H9 (cell line): ENCODE measurements around the gene CSF1. TPM values are rescaled to one million over a fixed set of nuclear protein-coding genes. Genes with fewer than 3 reads are reported as not detected.

Source experiments
- DNase-seq: peaks from one replicate; pipeline ENCODE4 v3.0.0-alpha.2; 2017
- H2AFZ ChIP-seq: one replicate; pipeline ENCODE4 v1.6.1; 2013; ENCODE audit warnings: mild to moderate bottlenecking, low read length, control low read depth, moderate library complexity
- H2AK5ac ChIP-seq: 2 replicates; pipeline ENCODE4 v1.6.1; 2013; ENCODE audit warnings: low read length, control low read depth, mixed read lengths; ENCODE audit not compliant: insufficient read length
- H2BK120ac ChIP-seq: one replicate; pipeline ENCODE4 v1.6.1; 2013; ENCODE audit warnings: low read depth, mild to moderate bottlenecking, low read length, control low read depth, inconsistent platforms; ENCODE audit not compliant: poor library complexity, severe bottlenecking
- H2BK12ac ChIP-seq: 2 replicates; pipeline ENCODE4 v1.6.1; 2013; ENCODE audit warnings: low read length, control low read depth, mixed read lengths, low read depth; ENCODE audit not compliant: insufficient read length
- H2BK15ac ChIP-seq: 2 replicates; pipeline ENCODE4 v1.6.1; 2013; ENCODE audit warnings: low read depth, low read length, control low read depth
- H2BK20ac ChIP-seq: one replicate; pipeline ENCODE4 v1.6.1; 2013; ENCODE audit warnings: low read depth, mild to moderate bottlenecking, low read length, control low read depth, inconsistent platforms; ENCODE audit not compliant: poor library complexity, severe bottlenecking
- H2BK5ac ChIP-seq: 2 replicates; pipeline ENCODE4 v1.6.1; 2013; ENCODE audit warnings: low read length, control low read depth, mixed read lengths; ENCODE audit not compliant: insufficient read length
- H3K14ac ChIP-seq: 2 replicates; pipeline ENCODE4 v1.6.1; 2013; ENCODE audit warnings: low read length, control low read depth; ENCODE audit not compliant: insufficient read depth
- H3K18ac ChIP-seq: 2 replicates; pipeline ENCODE4 v1.6.1; 2013; ENCODE audit warnings: low read depth, mild to moderate bottlenecking, mixed read lengths, low read length, control low read depth; ENCODE audit not compliant: insufficient read length
- H3K23ac ChIP-seq: 2 replicates; pipeline ENCODE4 v1.6.1; 2013; ENCODE audit warnings: low read length, control low read depth, mixed read lengths, low read depth; ENCODE audit not compliant: insufficient read length
- H3K23me2 ChIP-seq: 2 replicates; pipeline ENCODE4 v1.6.1; 2013; ENCODE audit warnings: low read depth, mild to moderate bottlenecking, mixed read lengths, low read length, control low read depth; ENCODE audit not compliant: insufficient read length, poor library complexity, severe bottlenecking
- H3K27ac ChIP-seq: 2 replicates; pipeline ENCODE4 v1.5.1; 2013; ENCODE audit warnings: low read length, control low read depth, mixed read lengths, low read depth; ENCODE audit not compliant: insufficient read length
- H3K27me3 ChIP-seq: 2 replicates; pipeline ENCODE4 v1.6.1; 2013; ENCODE audit warnings: low read length, control low read depth, inconsistent platforms; ENCODE audit not compliant: insufficient read depth
- H3K4ac ChIP-seq: 2 replicates; pipeline ENCODE4 v1.6.1; 2013; ENCODE audit warnings: low read depth, mild to moderate bottlenecking, control low read depth, inconsistent platforms, low read length, moderate library complexity
- H3K4me1 ChIP-seq: 2 replicates; pipeline ENCODE4 v1.6.1; 2013; ENCODE audit warnings: low read length, control low read depth, inconsistent platforms; ENCODE audit not compliant: insufficient read depth
- H3K4me2 ChIP-seq: 2 replicates; pipeline ENCODE4 v1.6.1; 2013; ENCODE audit warnings: low read length, control low read depth, mixed read lengths; ENCODE audit not compliant: insufficient read length, insufficient read depth
- H3K56ac ChIP-seq: 2 replicates; pipeline ENCODE4 v1.6.1; 2013; ENCODE audit warnings: low read depth, mild to moderate bottlenecking, mixed read lengths, low read length, control low read depth; ENCODE audit not compliant: insufficient read length
- H3K79me1 ChIP-seq: 2 replicates; pipeline ENCODE4 v1.6.1; 2013; ENCODE audit warnings: low read depth, mild to moderate bottlenecking, moderate library complexity, low read length, control low read depth, inconsistent platforms; ENCODE audit not compliant: insufficient read depth, poor library complexity, severe bottlenecking
- H3K79me2 ChIP-seq: 2 replicates; pipeline ENCODE4 v1.6.1; 2013; ENCODE audit warnings: low read length, control low read depth, inconsistent platforms; ENCODE audit not compliant: insufficient read depth
- H3K9ac ChIP-seq: 2 replicates; pipeline ENCODE4 v1.6.1; 2013; ENCODE audit warnings: low read length, control low read depth, mixed read lengths; ENCODE audit not compliant: insufficient read length; ENCODE audit errors: extremely low read depth
- H3K9me3 ChIP-seq: one replicate; pipeline ENCODE4 v1.6.1; 2013; ENCODE audit warnings: low read depth, low read length, inconsistent platforms; ENCODE audit not compliant: control insufficient read depth
- H3T11ph ChIP-seq: one replicate; pipeline ENCODE4 v1.6.1; 2013; ENCODE audit warnings: mild to moderate bottlenecking, low read length, control low read depth, inconsistent platforms
- H4K20me1 ChIP-seq: one replicate; pipeline ENCODE4 v1.6.1; 2013; ENCODE audit not compliant: control insufficient read depth, insufficient read length, insufficient read depth
- H4K5ac ChIP-seq: 2 replicates; pipeline ENCODE4 v1.6.1; 2013; ENCODE audit warnings: low read depth, mild to moderate bottlenecking, mixed read lengths, low read length, control low read depth; ENCODE audit not compliant: insufficient read length
- H4K8ac ChIP-seq: replicated peaks from 2 replicates; pipeline ENCODE4 v1.6.1; 2013; ENCODE audit warnings: low read length, control low read depth, mixed read lengths, low read depth; ENCODE audit not compliant: insufficient read length
- H4K91ac ChIP-seq: 2 replicates; pipeline ENCODE4 v1.6.1; 2013; ENCODE audit warnings: low read depth, mild to moderate bottlenecking, moderate library complexity, mixed read lengths, low read length, control low read depth; ENCODE audit not compliant: insufficient read length
- H3K27ac Mint-ChIP-seq, 3 experiments: 2 replicates in 2 of 3; 3 replicates in 1 of 3; pipeline ENCODE4 v1.8.0; 2020 to 2021; ENCODE audit warnings: mixed read lengths in 3 of 3, mild to moderate bottlenecking in 1 of 3, moderate library complexity in 1 of 3
- H3K27me3 Mint-ChIP-seq: 2 replicates; pipeline ENCODE4 v1.8.0; 2021; ENCODE audit warnings: low read depth, mild to moderate bottlenecking, moderate library complexity, mixed read lengths
- H3K36me3 Mint-ChIP-seq, 3 experiments: 2 replicates in 2 of 3; 3 replicates in 1 of 3; pipeline ENCODE4 v1.8.0; 2020 to 2021; ENCODE audit warnings: low read depth in 3 of 3, mixed read lengths in 3 of 3; ENCODE audit not compliant: insufficient read depth in 1 of 3
- H3K4me1 Mint-ChIP-seq, 2 experiments: 2 replicates each; pipeline ENCODE4 v1.8.0; 2020; ENCODE audit warnings: mixed read lengths in 2 of 2
- H3K4me3 Mint-ChIP-seq, 2 experiments: 2 replicates in 1 of 2; 3 replicates in 1 of 2; pipeline ENCODE4 v1.8.0; 2020 to 2021; ENCODE audit warnings: mild to moderate bottlenecking in 2 of 2, mixed read lengths in 2 of 2, moderate library complexity in 1 of 2
- H3K9me3 Mint-ChIP-seq, 2 experiments: 2 replicates in 1 of 2; 3 replicates in 1 of 2; pipeline ENCODE4 v1.8.0; 2020; ENCODE audit warnings: mild to moderate bottlenecking in 2 of 2, mixed read lengths in 2 of 2, moderate library complexity in 1 of 2
- WGBS: extraction: QIAGEN DNeasy Blood & Tissue Kit; methylation state at CpG from one replicate; pipeline ENCODE4 v1.1.7; 2013; ENCODE audit warnings: missing lambda C conversion rate, low lambda C conversion rate, mixed read lengths; ENCODE audit not compliant: insufficient read length; ENCODE audit errors: extremely low coverage; 5-methylcytosine and 5-hydroxymethylcytosine counted together
- total RNA-seq: library from RNA; stranded (reverse); gene quantifications from 2 replicates; pipeline ENCODE4 v1.2.1, GENCODE V29; 2021
- TF ChIP-seq, protein P1 (sequence below): fragments of 200-600 bp; sonication (generic); conservative IDR thresholded peaks from 3 replicates; pipeline ENCODE4 v1.8.0; 2021; ENCODE audit warnings: antibody characterized with exemption, mild to moderate bottlenecking

Gene CSF1
- total RNA-seq, 1 experiment from 2014 or later, result 2.3 TPM

DNA sequence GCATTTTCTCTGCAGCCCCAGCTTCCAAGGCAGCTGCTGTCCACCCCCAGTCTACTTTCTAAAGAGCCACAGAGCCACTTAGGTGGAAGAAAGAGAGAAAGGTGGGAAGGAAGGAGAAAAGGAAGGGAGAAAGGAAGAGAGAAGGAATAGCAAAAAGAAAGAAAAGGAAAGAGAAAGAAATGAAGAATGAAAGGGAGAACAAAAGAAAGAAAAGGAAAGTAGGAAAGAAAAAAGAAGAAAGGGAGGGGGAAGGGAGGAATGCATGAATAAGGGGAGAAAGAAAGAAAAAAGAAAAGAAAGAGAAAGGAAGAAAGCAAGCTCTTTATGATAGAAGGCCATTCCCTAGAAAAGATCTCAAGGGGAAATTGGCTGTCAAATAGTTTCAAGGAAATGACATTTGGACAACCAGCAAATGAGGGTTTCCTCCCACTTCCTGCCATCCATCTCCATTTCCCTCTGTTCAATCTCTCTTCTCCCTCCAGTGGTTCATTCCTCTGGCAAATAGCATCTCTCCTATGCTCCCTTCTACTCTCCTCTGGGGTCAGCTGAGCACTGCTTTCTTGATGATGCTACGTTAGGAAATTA lies 3.4 kb upstream of the CSF1 start:
- Mint-ChIP-seq H3K9me3 (no peaks in the 10 kb centered on the region), H3K4me3 (no peak overlapping the region), H3K4me1 (peaks cover 33 to 40% of the 10 kb centered on the region in 2 experiments), H3K27me3 (peaks cover 56% of the 10 kb centered on the region), H3K36me3 (no peaks in the 10 kb centered on the region; a peak in 1 of 7 replicates), H3K27ac (no peak overlapping the region)
- H3K14ac ChIP-seq, result no peak overlapping the region
- H2BK20ac ChIP-seq, result no peak overlapping the region
- H3K4me1 ChIP-seq, result no peaks in the 10 kb centered on the region
- no peak overlapping the region for H4K91ac ChIP-seq
- H3T11ph ChIP-seq, result no peak overlapping the region
- DNase-seq, result no peak
- no CpG with 5 or more reads among the region's 1 CpG for WGBS
- no peak overlapping the region for H4K8ac ChIP-seq
- H3K4me2 ChIP-seq, result no peak overlapping the region
- peaks cover 16% of the 10 kb centered on the region for H3K27me3 ChIP-seq
- no peak overlapping the region for H2AFZ ChIP-seq
- H3K79me1 ChIP-seq, result no peaks in the 10 kb centered on the region
- H2BK120ac ChIP-seq, result no peak overlapping the region
- no peak overlapping the region for H3K4ac ChIP-seq
- H2BK5ac ChIP-seq, result no peak overlapping the region
- no peak overlapping the region for H3K18ac ChIP-seq
- H4K20me1 ChIP-seq, result no peaks in the 10 kb centered on the region
- no peak overlapping the region for H4K5ac ChIP-seq
- no peak overlapping the region for H3K9ac ChIP-seq
- no peaks in the 10 kb centered on the region for H3K9me3 ChIP-seq
- H3K27ac ChIP-seq, result no peak overlapping the region
- peaks cover 13% of the 10 kb centered on the region for H3K23me2 ChIP-seq
- H3K23ac ChIP-seq, result no peak overlapping the region
- H3K79me2 ChIP-seq, result no peaks in the 10 kb centered on the region
- no peak overlapping the region for H2BK15ac ChIP-seq
- TF ChIP-seq, protein P1, sequence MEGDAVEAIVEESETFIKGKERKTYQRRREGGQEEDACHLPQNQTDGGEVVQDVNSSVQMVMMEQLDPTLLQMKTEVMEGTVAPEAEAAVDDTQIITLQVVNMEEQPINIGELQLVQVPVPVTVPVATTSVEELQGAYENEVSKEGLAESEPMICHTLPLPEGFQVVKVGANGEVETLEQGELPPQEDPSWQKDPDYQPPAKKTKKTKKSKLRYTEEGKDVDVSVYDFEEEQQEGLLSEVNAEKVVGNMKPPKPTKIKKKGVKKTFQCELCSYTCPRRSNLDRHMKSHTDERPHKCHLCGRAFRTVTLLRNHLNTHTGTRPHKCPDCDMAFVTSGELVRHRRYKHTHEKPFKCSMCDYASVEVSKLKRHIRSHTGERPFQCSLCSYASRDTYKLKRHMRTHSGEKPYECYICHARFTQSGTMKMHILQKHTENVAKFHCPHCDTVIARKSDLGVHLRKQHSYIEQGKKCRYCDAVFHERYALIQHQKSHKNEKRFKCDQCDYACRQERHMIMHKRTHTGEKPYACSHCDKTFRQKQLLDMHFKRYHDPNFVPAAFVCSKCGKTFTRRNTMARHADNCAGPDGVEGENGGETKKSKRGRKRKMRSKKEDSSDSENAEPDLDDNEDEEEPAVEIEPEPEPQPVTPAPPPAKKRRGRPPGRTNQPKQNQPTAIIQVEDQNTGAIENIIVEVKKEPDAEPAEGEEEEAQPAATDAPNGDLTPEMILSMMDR, result no peak
- no peak overlapping the region for H3K56ac ChIP-seq
- no peak overlapping the region for H2BK12ac ChIP-seq
- no peak overlapping the region for H2AK5ac ChIP-seq
